ENCODE measurements around the gene CWC25.

The CWC25 gene

GRCh38 chr17:38870259-38871165 lies 45.4 kb upstream of the CWC25 start:
- in situ Hi-C loops (cut with MboI; ENCODE audit: low sequenced_read_pairs, unreplicated experiment), result no loop called here
- peak; percentile 86 for DNase-seq (ENCODE audit: low spot score)
- no peak for TF ChIP-seq CTCF (IDR thresholded peaks at IDR 0.05; ENCODE audit: borderline replicate concordance, control extremely low read depth, extremely low read depth, insufficient read depth, missing control alignments)

- in situ Hi-C loops (cut with MboI; ENCODE audit: low sequenced_read_pairs, unreplicated experiment), result no loop called here
- TF ChIP-seq CTCF (IDR thresholded peaks at IDR 0.05; ENCODE audit: borderline replicate concordance, control extremely low read depth, extremely low read depth, insufficient read depth, missing control alignments), result no peak
- DNase-seq (ENCODE audit: low spot score), result peak; percentile 93
Measured at GRCh38 chr17:38869526-38870258, 44.6 kb upstream of the CWC25 start, which contains the start of gene LASP1. Gene LASP1, plus strand, starts transcription at chr17:38870058. Its CDS starts 132 bp downstream, at chr17:38870190.

- DNase-seq (ENCODE audit: low spot score), result peak; percentile 81
- in situ Hi-C loops (cut with MboI; ENCODE audit: low sequenced_read_pairs, unreplicated experiment), result no loop called here
- TF ChIP-seq CTCF (IDR thresholded peaks at IDR 0.05; ENCODE audit: borderline replicate concordance, control extremely low read depth, extremely low read depth, insufficient read depth, missing control alignments), result peak; percentile 48
Measured at GRCh38 chr17:38868817-38869525, 43.9 kb upstream of the CWC25 start.

GRCh38 chr17:38867968-38868816 lies 43.1 kb upstream of the CWC25 start:
- no peak for DNase-seq (ENCODE audit: low spot score)
- in situ Hi-C loops (cut with MboI; ENCODE audit: low sequenced_read_pairs, unreplicated experiment), result no loop called here
- no peak for TF ChIP-seq CTCF (IDR thresholded peaks at IDR 0.05; ENCODE audit: borderline replicate concordance, control extremely low read depth, extremely low read depth, insufficient read depth, missing control alignments)

GRCh38 chr17:38867179-38867967 lies 42.3 kb upstream of the CWC25 start:
- TF ChIP-seq CTCF (IDR thresholded peaks at IDR 0.05; ENCODE audit: borderline replicate concordance, control extremely low read depth, extremely low read depth, insufficient read depth, missing control alignments), result no peak
- no peak for DNase-seq (ENCODE audit: low spot score)
- in situ Hi-C loops (cut with MboI; ENCODE audit: low sequenced_read_pairs, unreplicated experiment), result no loop called here
